Measurements from ENCODE around the gene RASGRP2. TPM values are rescaled to one million over a fixed set of nuclear protein-coding genes. Genes with fewer than 3 reads are reported as not detected.

RASGRP2 gene
- total and polyA plus RNA-seq, 2 donors (not counting 3 experiments of a cell fraction or from before 2014, with no cell fraction given): 1.2 to 2.3 TPM

GRCh38 chr11:64722141-64723065 lies 21.5 kb downstream of the RASGRP2 start:
- ChIA-PET CTCF (interaction anchor here (1.2 to 2.1 kb wide), 3 partner anchors 20 to 34 kb away, joined by 3 to 19 read pairs (median 5); no protein-coding TSS in a partner anchor), POLR2A (no interaction called here)
- no peaks in the 10 kb centered on the region for H3K9me3 ChIP-seq (replicated peaks; ENCODE audit: control insufficient read depth, insufficient read depth, low read length)
- FAIRE-seq: no peak
- no peak overlapping the region for H3K27ac ChIP-seq (ENCODE audit: insufficient read depth, low read depth, low read length)
- no peaks in the 10 kb centered on the region for H4K20me1 ChIP-seq (replicated peaks; ENCODE audit: control insufficient read depth, extremely low read depth, insufficient read depth, low read length)
- no peak overlapping the region for H3K4me2 ChIP-seq (ENCODE audit: insufficient read depth, low read length)
- no peaks in the 10 kb centered on the region for H3K36me3 ChIP-seq (ENCODE audit: control insufficient read depth in 2 of 2, extremely low read depth in 1 of 2, insufficient read depth in 2 of 2, low read length in 2 of 2)
- BruUV-seq (replicated peaks): no TSS peak
- no peak for DNase-seq (ENCODE audit: low read depth, low spot score)
- TF ChIP-seq GATA2 (IDR thresholded peaks at IDR 0.05; ENCODE audit: insufficient read depth, insufficient read length, low read depth, low read length) (no peak), EZH2 (IDR thresholded peaks at IDR 0.05; ENCODE audit: borderline replicate concordance, low read depth, low read length, severe bottlenecking) (peak; percentile 45)
- no peak overlapping the region for H3K4me3 ChIP-seq (replicated peaks in 1 of 3; ENCODE audit: insufficient read depth in 1 of 3, low read depth in 1 of 3, low read length in 3 of 3)
- no peaks in the 10 kb centered on the region for H3K9me1 ChIP-seq (replicated peaks; ENCODE audit: control insufficient read depth, extremely low read depth, insufficient read depth, low read length)
- no peak overlapping the region for H2AFZ ChIP-seq (ENCODE audit: low read depth, low read length)
- H3K79me2 ChIP-seq (ENCODE audit: control insufficient read depth, insufficient read depth, low read length): no peaks in the 10 kb centered on the region
- no peaks in the 10 kb centered on the region for H3K4me1 ChIP-seq (ENCODE audit: control insufficient read depth, extremely low read depth, insufficient read depth, low read length)
- intact Hi-C loops (cut with micrococcal nuclease): loop anchor here (1.0 kb wide), 2 partner anchors 34 to 273 kb away; no protein-coding TSS in a partner anchor
- H3K27me3 ChIP-seq (ENCODE audit: control insufficient read depth in 2 of 2, insufficient read depth in 2 of 2, low read length in 2 of 2): peaks cover 16 to 17% of the 10 kb centered on the region in 2 experiments
- H3K9ac ChIP-seq (replicated peaks; ENCODE audit: extremely low read depth, insufficient read depth, low read length): no peak overlapping the region
- dilution Hi-C loops (cut with MboI; ENCODE audit: extremely low pct_ligation_motif_present, low sequenced_read_pairs): no loop called here

DNA sequence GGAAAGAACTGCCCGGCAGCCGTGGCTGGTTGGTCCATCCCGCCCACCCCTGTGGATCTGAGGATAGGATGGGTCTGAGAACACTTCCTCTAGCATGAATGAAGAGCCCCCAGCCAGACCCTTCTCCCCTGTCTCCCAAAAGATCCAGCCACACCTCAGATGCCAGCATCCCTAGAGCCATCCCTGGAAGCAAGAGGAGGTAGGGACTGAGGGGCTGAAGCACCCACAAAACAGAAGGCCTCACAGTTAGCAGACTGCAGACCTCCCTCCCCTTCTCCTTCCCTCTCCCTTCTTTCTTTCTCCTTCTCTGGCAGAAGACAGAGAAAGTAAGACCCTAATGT lies 22.6 kb downstream of the RASGRP2 start:
- intact Hi-C loops (cut with micrococcal nuclease): no loop called here
- H3K27me3 ChIP-seq (ENCODE audit: control insufficient read depth in 2 of 2, insufficient read depth in 2 of 2, low read length in 2 of 2): peaks cover 24 to 26% of the 10 kb centered on the region in 2 experiments
- DNase-seq (ENCODE audit: low read depth, low spot score): no peak
- TF ChIP-seq MYC (IDR thresholded peaks at IDR 0.05; ENCODE audit: low read depth, low read length): no peak
- TF ChIP-seq POLR2A (IDR thresholded peaks at IDR 0.05; ENCODE audit: low read depth, low read length): no peak
- TF ChIP-seq EZH2 (IDR thresholded peaks at IDR 0.05; ENCODE audit: borderline replicate concordance, low read depth, low read length, severe bottlenecking): no peak
- no peak for TF ChIP-seq GATA2 (IDR thresholded peaks at IDR 0.05; ENCODE audit: insufficient read depth, insufficient read length, low read depth, low read length)
- TF ChIP-seq, protein P1, sequence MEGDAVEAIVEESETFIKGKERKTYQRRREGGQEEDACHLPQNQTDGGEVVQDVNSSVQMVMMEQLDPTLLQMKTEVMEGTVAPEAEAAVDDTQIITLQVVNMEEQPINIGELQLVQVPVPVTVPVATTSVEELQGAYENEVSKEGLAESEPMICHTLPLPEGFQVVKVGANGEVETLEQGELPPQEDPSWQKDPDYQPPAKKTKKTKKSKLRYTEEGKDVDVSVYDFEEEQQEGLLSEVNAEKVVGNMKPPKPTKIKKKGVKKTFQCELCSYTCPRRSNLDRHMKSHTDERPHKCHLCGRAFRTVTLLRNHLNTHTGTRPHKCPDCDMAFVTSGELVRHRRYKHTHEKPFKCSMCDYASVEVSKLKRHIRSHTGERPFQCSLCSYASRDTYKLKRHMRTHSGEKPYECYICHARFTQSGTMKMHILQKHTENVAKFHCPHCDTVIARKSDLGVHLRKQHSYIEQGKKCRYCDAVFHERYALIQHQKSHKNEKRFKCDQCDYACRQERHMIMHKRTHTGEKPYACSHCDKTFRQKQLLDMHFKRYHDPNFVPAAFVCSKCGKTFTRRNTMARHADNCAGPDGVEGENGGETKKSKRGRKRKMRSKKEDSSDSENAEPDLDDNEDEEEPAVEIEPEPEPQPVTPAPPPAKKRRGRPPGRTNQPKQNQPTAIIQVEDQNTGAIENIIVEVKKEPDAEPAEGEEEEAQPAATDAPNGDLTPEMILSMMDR (IDR thresholded peaks at IDR 0.05; ENCODE audit: extremely low read depth in 1 of 2, insufficient read depth in 1 of 2, low read depth in 1 of 2, low read length in 2 of 2): no peak
- TF ChIP-seq POLR2AphosphoS5 (IDR thresholded peaks at IDR 0.05; ENCODE audit: insufficient read depth, low read depth, low read length): no peak
- TF ChIP-seq FOS (IDR thresholded peaks at IDR 0.05; ENCODE audit: borderline replicate concordance, insufficient read depth, low read length): no peak
- no peak for TF ChIP-seq JUN (IDR thresholded peaks at IDR 0.05; ENCODE audit: borderline replicate concordance, insufficient read depth, insufficient read length, low read depth)
- no peaks in the 10 kb centered on the region for H3K9me1 ChIP-seq (replicated peaks; ENCODE audit: control insufficient read depth, extremely low read depth, insufficient read depth, low read length)
- BruUV-seq (replicated peaks): no TSS peak
- FAIRE-seq: no peak
- no peak overlapping the region for H3K27ac ChIP-seq (ENCODE audit: insufficient read depth, low read depth, low read length)
- H4K20me1 ChIP-seq (replicated peaks; ENCODE audit: control insufficient read depth, extremely low read depth, insufficient read depth, low read length): no peaks in the 10 kb centered on the region
- H3K4me2 ChIP-seq (ENCODE audit: insufficient read depth, low read length): no peak overlapping the region
- no peak overlapping the region for H3K4me3 ChIP-seq (replicated peaks in 1 of 3; ENCODE audit: insufficient read depth in 1 of 3, low read depth in 1 of 3, low read length in 3 of 3)
- no peaks in the 10 kb centered on the region for H3K4me1 ChIP-seq (ENCODE audit: control insufficient read depth, extremely low read depth, insufficient read depth, low read length)
- dilution Hi-C loops (cut with MboI; ENCODE audit: extremely low pct_ligation_motif_present, low sequenced_read_pairs): no loop called here
- H3K79me2 ChIP-seq (ENCODE audit: control insufficient read depth, insufficient read depth, low read length): no peaks in the 10 kb centered on the region
- ChIA-PET POLR2A (no interaction called here), CTCF (interaction anchor here (1.3 to 2.1 kb wide), 2 partner anchors 21 to 33 kb away, joined by 5 to 19 read pairs; no protein-coding TSS in a partner anchor)
- no peaks in the 10 kb centered on the region for H3K9me3 ChIP-seq (replicated peaks; ENCODE audit: control insufficient read depth, insufficient read depth, low read length)
- no peaks in the 10 kb centered on the region for H3K36me3 ChIP-seq (ENCODE audit: control insufficient read depth in 2 of 2, extremely low read depth in 1 of 2, insufficient read depth in 2 of 2, low read length in 2 of 2)
- H2AFZ ChIP-seq (ENCODE audit: low read depth, low read length): no peak overlapping the region
- no peak overlapping the region for H3K9ac ChIP-seq (replicated peaks; ENCODE audit: extremely low read depth, insufficient read depth, low read length)
